T-helper 2 cell treated with Interferon-gamma antibody and Interleukin-4, amounts not matched to agents 5 μg/mL and 100 μg/mL, for 36 hours (primary cell): ENCODE results near the gene PDE4D.

Experiments
- DNase-seq: peaks from one replicate; pipeline ENCODE4 v3.0.0; 2021; ENCODE audit warnings: low spot score
- H3K27ac Mint-ChIP-seq: one replicate; pipeline ENCODE4 v1.8.0; 2021; ENCODE audit warnings: mild to moderate bottlenecking, mixed read lengths
- H3K27me3 Mint-ChIP-seq: one replicate; pipeline ENCODE4 v1.8.0; 2021; ENCODE audit warnings: low read depth, mixed read lengths
- H3K36me3 Mint-ChIP-seq: one replicate; pipeline ENCODE4 v1.8.0; 2021; ENCODE audit warnings: low read depth, mixed read lengths
- H3K4me1 Mint-ChIP-seq: one replicate; pipeline ENCODE4 v1.8.0; 2021; ENCODE audit warnings: low read depth, mixed read lengths
- H3K4me3 Mint-ChIP-seq: one replicate; pipeline ENCODE4 v1.8.0; 2022; ENCODE audit warnings: mild to moderate bottlenecking, moderate library complexity, mixed read lengths
- H3K9me3 Mint-ChIP-seq: one replicate; pipeline ENCODE4 v1.8.0; 2021; ENCODE audit warnings: mixed read lengths

PDE4D gene

GRCh38 chr5:59246145-59246869, 647.2 kb downstream of the PDE4D start:
- H3K36me3 Mint-ChIP-seq, result no peaks in the 10 kb centered on the region
- no peak for DNase-seq
- H3K27ac Mint-ChIP-seq, result no peak overlapping the region
- H3K9me3 Mint-ChIP-seq, result no peaks in the 10 kb centered on the region
- H3K27me3 Mint-ChIP-seq, result peaks cover 8% of the 10 kb centered on the region
- H3K4me1 Mint-ChIP-seq, result no peaks in the 10 kb centered on the region
- H3K4me3 Mint-ChIP-seq, result no peak overlapping the region

- DNase-seq, result no peak
- Mint-ChIP-seq H3K27me3 (peaks cover 6% of the 10 kb centered on the region), H3K36me3 (no peaks in the 10 kb centered on the region), H3K4me3 (no peak overlapping the region), H3K27ac (no peak overlapping the region), H3K9me3 (no peaks in the 10 kb centered on the region), H3K4me1 (no peaks in the 10 kb centered on the region)
These were observed 648.3 kb downstream of the PDE4D start for GRCh38 chr5:59245198-59245597.

- no peak for DNase-seq
- Mint-ChIP-seq H3K36me3 (no peaks in the 10 kb centered on the region), H3K9me3 (no peaks in the 10 kb centered on the region), H3K4me1 (peaks cover 10% of the 10 kb centered on the region), H3K27ac (no peak overlapping the region), H3K27me3 (peaks cover 19% of the 10 kb centered on the region), H3K4me3 (no peak overlapping the region)
These were observed 652.0 kb downstream of the PDE4D start for GRCh38 chr5:59241552-59241951.

GRCh38 chr5:59241119-59241518, 652.4 kb downstream of the PDE4D start:
- Mint-ChIP-seq H3K27me3 (peaks cover 19% of the 10 kb centered on the region), H3K27ac (no peak overlapping the region), H3K9me3 (no peaks in the 10 kb centered on the region), H3K4me1 (peaks cover 10% of the 10 kb centered on the region), H3K4me3 (no peak overlapping the region), H3K36me3 (no peaks in the 10 kb centered on the region)
- no peak for DNase-seq

- H3K27ac Mint-ChIP-seq, result no peak overlapping the region
- no peaks in the 10 kb centered on the region for H3K36me3 Mint-ChIP-seq
- no peaks in the 10 kb centered on the region for H3K9me3 Mint-ChIP-seq
- no peak for DNase-seq
- peaks cover 10% of the 10 kb centered on the region for H3K4me1 Mint-ChIP-seq
- peaks cover 26% of the 10 kb centered on the region for H3K27me3 Mint-ChIP-seq
- no peak overlapping the region for H3K4me3 Mint-ChIP-seq
These were observed 655.2 kb downstream of the PDE4D start for GRCh38 chr5:59238126-59238902.

GRCh38 chr5:59236986-59237385, 656.5 kb downstream of the PDE4D start:
- no peak for DNase-seq
- Mint-ChIP-seq H3K27ac (no peak overlapping the region), H3K27me3 (peaks cover 26% of the 10 kb centered on the region), H3K9me3 (no peaks in the 10 kb centered on the region), H3K36me3 (no peaks in the 10 kb centered on the region), H3K4me3 (no peak overlapping the region), H3K4me1 (peaks cover 10% of the 10 kb centered on the region)

GRCh38 chr5:59236448-59236847, 657.1 kb downstream of the PDE4D start:
- DNase-seq, result no peak
- Mint-ChIP-seq H3K9me3 (no peaks in the 10 kb centered on the region), H3K4me1 (peaks cover 10% of the 10 kb centered on the region), H3K27ac (no peak overlapping the region), H3K4me3 (no peak overlapping the region), H3K36me3 (no peaks in the 10 kb centered on the region), H3K27me3 (peaks cover 29% of the 10 kb centered on the region)

- Mint-ChIP-seq H3K9me3 (no peaks in the 10 kb centered on the region), H3K4me1 (peaks cover 10% of the 10 kb centered on the region), H3K36me3 (no peaks in the 10 kb centered on the region), H3K27me3 (peaks cover 19% of the 10 kb centered on the region), H3K27ac (no peak overlapping the region), H3K4me3 (no peak overlapping the region)
- DNase-seq, result no peak
These were observed 659.3 kb downstream of the PDE4D start for GRCh38 chr5:59234236-59234635.

- DNase-seq, result no peak
- H3K27ac Mint-ChIP-seq, result no peak overlapping the region
- no peaks in the 10 kb centered on the region for H3K36me3 Mint-ChIP-seq
- no peaks in the 10 kb centered on the region for H3K9me3 Mint-ChIP-seq
- H3K27me3 Mint-ChIP-seq, result peaks cover 14% of the 10 kb centered on the region
- H3K4me1 Mint-ChIP-seq, result no peaks in the 10 kb centered on the region
- no peak overlapping the region for H3K4me3 Mint-ChIP-seq
These were observed 662.1 kb downstream of the PDE4D start for GRCh38 chr5:59231221-59231931.

GRCh38 chr5:59222687-59223511, 670.6 kb downstream of the PDE4D start:
- H3K36me3 Mint-ChIP-seq, result no peaks in the 10 kb centered on the region
- no peak overlapping the region for H3K4me3 Mint-ChIP-seq
- no peak for DNase-seq
- H3K9me3 Mint-ChIP-seq, result peaks cover 7% of the 10 kb centered on the region
- peaks cover 11% of the 10 kb centered on the region for H3K4me1 Mint-ChIP-seq
- no peak overlapping the region for H3K27ac Mint-ChIP-seq
- peaks cover 3% of the 10 kb centered on the region for H3K27me3 Mint-ChIP-seq

- DNase-seq, result no peak
- Mint-ChIP-seq H3K9me3 (peaks cover 7% of the 10 kb centered on the region), H3K27me3 (no peaks in the 10 kb centered on the region), H3K36me3 (no peaks in the 10 kb centered on the region), H3K4me3 (no peak overlapping the region), H3K27ac (no peak overlapping the region), H3K4me1 (peaks cover 11% of the 10 kb centered on the region)
These were observed 671.8 kb downstream of the PDE4D start for GRCh38 chr5:59221769-59222168.

- Mint-ChIP-seq H3K27me3 (peaks cover 9% of the 10 kb centered on the region), H3K4me3 (no peak overlapping the region), H3K9me3 (no peaks in the 10 kb centered on the region), H3K27ac (no peak overlapping the region), H3K4me1 (peaks cover 7% of the 10 kb centered on the region), H3K36me3 (no peaks in the 10 kb centered on the region)
- no peak for DNase-seq
These were observed 675.0 kb downstream of the PDE4D start for GRCh38 chr5:59218424-59219045.

- Mint-ChIP-seq H3K4me3 (no peak overlapping the region), H3K36me3 (no peaks in the 10 kb centered on the region), H3K4me1 (peaks cover 3% of the 10 kb centered on the region), H3K27ac (no peak overlapping the region), H3K27me3 (peaks cover 9% of the 10 kb centered on the region), H3K9me3 (no peaks in the 10 kb centered on the region)
- no peak for DNase-seq
These were observed 676.7 kb downstream of the PDE4D start for GRCh38 chr5:59216841-59217240.
